Spleen (tissue), 11 donors: ENCODE measurements around the gene TRPM2. TPM values are rescaled to one million over a fixed set of nuclear protein-coding genes. Genes with fewer than 3 reads are reported as not detected.

ENCODE experiments used
- DNase-seq: peaks from one replicate; pipeline ENCODE4 v3.0.0-alpha.2; 2020
- H3K27ac ChIP-seq, 8 donors: fragments of 200-600 bp; sonication (generic) in 7 of 8; 1 replicate in 4 of 8; 2 replicates in 4 of 8; pipeline versions ENCODE4 v1.5.0 to v1.8.0; 2016 to 2021; ENCODE audit warnings: inconsistent platforms in 4 of 8, mild to moderate bottlenecking in 4 of 8, moderate library complexity in 1 of 8
- H3K27me3 ChIP-seq, 7 donors: fragments of 200-600 bp; sonication (generic) in 6 of 7; replicated peaks in 1 of 7; 1 replicate in 4 of 7; 2 replicates in 3 of 7; pipeline versions ENCODE4 v1.5.0 to v1.8.0; 2016 to 2021; ENCODE audit warnings: inconsistent platforms in 3 of 7, mild to moderate bottlenecking in 1 of 7
- H3K36me3 ChIP-seq, 6 donors: fragments of 200-600 bp; sonication (generic) in 5 of 6; 1 replicate in 4 of 6; 2 replicates in 2 of 6; pipeline versions ENCODE4 v1.5.0 to v1.8.0; 2016 to 2021; ENCODE audit warnings: inconsistent platforms in 2 of 6
- H3K4me1 ChIP-seq, 6 donors: fragments of 200-600 bp; sonication (generic) in 5 of 6; 1 replicate in 3 of 6; 2 replicates in 3 of 6; pipeline versions ENCODE4 v1.5.0 to v1.8.0; 2016 to 2021; ENCODE audit warnings: inconsistent platforms in 3 of 6
- H3K4me3 ChIP-seq, 8 donors: fragments of 200-600 bp; sonication (generic) in 7 of 8; 1 replicate in 4 of 8; 2 replicates in 4 of 8; pipeline versions ENCODE4 v1.5.0 to v1.8.0; 2016 to 2021; ENCODE audit warnings: inconsistent platforms in 4 of 8, mild to moderate bottlenecking in 4 of 8, moderate library complexity in 2 of 8
- H3K9me3 ChIP-seq, 8 donors: fragments of 200-600 bp; sonication (generic) in 7 of 8; 1 replicate in 4 of 8; 2 replicates in 4 of 8; pipeline versions ENCODE4 v1.5.0 to v1.8.0; 2016 to 2021; ENCODE audit warnings: inconsistent platforms in 4 of 8
- POLR2A ChIP-seq, 3 donors: fragments of 450-650 bp; IDR thresholded peaks; one replicate each; pipeline ENCODE4 v1.5.1; 2017; ENCODE audit warnings: antibody characterized with exemption in 3 of 3, mild to moderate bottlenecking in 1 of 3
- POLR2AphosphoS5 ChIP-seq, 3 donors: sonication (generic); formaldehyde crosslinking; IDR thresholded peaks; one replicate each; pipeline ENCODE4 v1.5.1; 2017; ENCODE audit warnings: antibody characterized with exemption in 3 of 3
- WGBS, 5 donors: extraction: QIAGEN DNeasy Blood & Tissue Kit in 3 of 5; methylation state at CpG; one replicate each; pipeline versions ENCODE4 v1.1.5 to v1.1.7; 2013 to 2018; 5-methylcytosine and 5-hydroxymethylcytosine counted together
- intact Hi-C: fragments of 100-400 bp; cut with DNase I; formaldehyde crosslinking; loops from one replicate; pipeline ENCODE4 v1.15.0; 2023; ENCODE audit warnings: low total_unique reads
- polyA plus RNA-seq, 3 donors: library from polyadenylated mRNA; stranded (reverse); fragments of 200-250 nt; gene quantifications; one replicate each; pipeline ENCODE4 v1.2.1, GENCODE V29; 2013
- total RNA-seq, 7 donors: library from RNA; depleted of rRNA in 3 of 7; stranded (reverse); fragments of >200 nt in 3 of 7; fragmentation: NEBNext Ultra II Directional in 4 of 7; extraction: Animal tissue kit (Norgen Biotek cat#: 25700) in 4 of 7; gene quantifications; one replicate each; pipeline versions ENCODE4 v1.1.0 to v1.2.1, GENCODE V29; 2016 to 2021
- TF ChIP-seq, protein P1 (sequence below), 11 experiments: fragments of 200-600 bp in 7 of 11; fragments of 450-650 bp in 4 of 11; sonication (generic) in 4 of 11; IDR thresholded peaks in 8 of 11; conservative IDR thresholded peaks in 3 of 11; 1 replicate in 7 of 11; 2 replicates in 4 of 11; pipeline versions ENCODE4 v1.4.0 to v1.8.0; 2016 to 2021; ENCODE audit warnings: antibody characterized with exemption in 11 of 11, inconsistent platforms in 4 of 11, mild to moderate bottlenecking in 1 of 11
- donor health status: healthy with polysubstance abuse.
- donor health status: DM: no; HTN: no; CAD: no; lungs with moderate emphysema.
- donor health status: DM: no; HTN: no; CAD: no.
- donor health status: Bipolar disorder and iron deficiency.
- donor health status: healthy.
- donor health status: DM: no; HTN: no; CAD: no.
- donor health status: DM: yes; HTN: yes; CAD: no.

TRPM2 gene
- total and polyA plus RNA-seq, 10 donors = 10.4 to 44.1 (median 23.3) TPM

DNA sequence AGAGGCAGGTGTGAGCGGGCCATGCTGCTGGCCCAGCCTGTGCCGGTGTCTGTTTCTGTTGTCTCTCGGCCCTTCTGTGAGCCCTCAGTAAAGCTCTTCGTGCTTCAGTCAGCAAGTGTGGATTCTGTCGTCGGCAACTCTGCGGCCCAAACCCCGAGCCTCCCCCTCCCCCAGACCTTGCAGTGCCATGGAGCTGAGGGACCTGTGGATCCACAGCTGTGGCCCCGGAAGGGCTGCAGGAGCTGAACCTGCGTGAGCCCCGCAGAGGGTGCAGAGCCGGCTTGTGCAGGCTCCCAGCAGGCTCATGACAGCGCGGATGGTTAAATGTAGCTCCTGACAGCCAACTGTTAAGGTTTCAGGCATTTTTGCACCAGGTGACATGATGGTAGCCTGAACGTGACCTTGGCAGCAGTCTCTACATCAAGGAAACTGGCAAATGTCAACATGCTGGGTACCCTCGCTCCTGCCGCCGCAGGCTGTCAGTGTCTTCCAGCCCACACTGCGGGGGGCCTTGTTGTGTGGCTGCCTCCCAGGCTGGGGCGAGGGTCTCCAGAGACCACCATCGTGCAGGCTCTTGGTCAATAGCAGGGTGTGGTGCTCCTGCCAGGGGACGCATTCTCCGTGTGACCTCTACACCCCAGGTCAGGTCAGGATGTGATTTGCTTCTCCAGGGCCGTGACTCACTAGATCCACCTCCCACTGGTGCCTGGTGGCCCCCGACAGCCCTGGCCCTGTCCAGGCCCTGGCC is 108.8 kb downstream of the TRPM2 start:
- 86 to 94% (median 90%) methylated on average over 22 to 25 of the region's 25 CpGs for WGBS, 5 donors
- H3K27me3 ChIP-seq = no peaks in the 10 kb centered on the region
- TF ChIP-seq POLR2A (IDR thresholded peaks at IDR 0.05) = no peak
- TF ChIP-seq, protein P1, sequence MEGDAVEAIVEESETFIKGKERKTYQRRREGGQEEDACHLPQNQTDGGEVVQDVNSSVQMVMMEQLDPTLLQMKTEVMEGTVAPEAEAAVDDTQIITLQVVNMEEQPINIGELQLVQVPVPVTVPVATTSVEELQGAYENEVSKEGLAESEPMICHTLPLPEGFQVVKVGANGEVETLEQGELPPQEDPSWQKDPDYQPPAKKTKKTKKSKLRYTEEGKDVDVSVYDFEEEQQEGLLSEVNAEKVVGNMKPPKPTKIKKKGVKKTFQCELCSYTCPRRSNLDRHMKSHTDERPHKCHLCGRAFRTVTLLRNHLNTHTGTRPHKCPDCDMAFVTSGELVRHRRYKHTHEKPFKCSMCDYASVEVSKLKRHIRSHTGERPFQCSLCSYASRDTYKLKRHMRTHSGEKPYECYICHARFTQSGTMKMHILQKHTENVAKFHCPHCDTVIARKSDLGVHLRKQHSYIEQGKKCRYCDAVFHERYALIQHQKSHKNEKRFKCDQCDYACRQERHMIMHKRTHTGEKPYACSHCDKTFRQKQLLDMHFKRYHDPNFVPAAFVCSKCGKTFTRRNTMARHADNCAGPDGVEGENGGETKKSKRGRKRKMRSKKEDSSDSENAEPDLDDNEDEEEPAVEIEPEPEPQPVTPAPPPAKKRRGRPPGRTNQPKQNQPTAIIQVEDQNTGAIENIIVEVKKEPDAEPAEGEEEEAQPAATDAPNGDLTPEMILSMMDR (IDR thresholded peaks at IDR 0.05 in 8 of 11, conservative IDR thresholded peaks at IDR 0.05 in 3 of 11) = no peak
- no peak for TF ChIP-seq POLR2AphosphoS5 (IDR thresholded peaks at IDR 0.05)
- H3K36me3 ChIP-seq = peaks cover 0 to under 1% (median 0%) of the 10 kb centered on the region in 6 donors
- H3K27ac ChIP-seq = no peak overlapping the region
- H3K4me3 ChIP-seq = no peak overlapping the region
- no peaks in the 10 kb centered on the region for H3K9me3 ChIP-seq
- DNase-seq = no peak
- intact Hi-C loops = no loop called here
- H3K4me1 ChIP-seq = no peaks in the 10 kb centered on the region

DNA sequence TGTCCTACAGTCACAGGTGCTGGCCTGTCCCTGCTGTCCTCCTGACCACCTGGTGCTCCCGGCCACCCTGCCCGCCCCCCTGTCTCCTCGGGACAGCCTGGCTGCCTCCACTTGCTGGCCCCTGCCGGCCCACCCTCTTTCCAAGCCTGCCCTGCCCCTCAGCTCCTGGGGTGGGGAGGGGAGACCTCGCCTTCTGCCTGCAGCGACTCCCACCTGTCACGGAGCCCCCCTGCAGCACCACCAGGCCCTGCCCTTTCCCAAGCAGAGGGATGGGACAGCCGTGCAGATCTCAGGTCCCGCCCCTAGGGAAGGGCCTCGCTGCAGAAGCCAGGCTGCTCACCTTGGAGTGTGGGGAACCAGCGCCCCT is 109.4 kb downstream of the TRPM2 start:
- no peak for DNase-seq
- no peak overlapping the region for H3K4me3 ChIP-seq
- no peak overlapping the region for H3K27ac ChIP-seq
- TF ChIP-seq, protein P1 (IDR thresholded peaks at IDR 0.05 in 8 of 11, conservative IDR thresholded peaks at IDR 0.05 in 3 of 11) = no peak
- TF ChIP-seq POLR2A (IDR thresholded peaks at IDR 0.05) (no peak), POLR2AphosphoS5 (IDR thresholded peaks at IDR 0.05) (no peak)
- WGBS, 5 donors = 79 to 96% (median 90%) methylated on average over 11 of the region's 11 CpGs
- intact Hi-C loops = no loop called here
- no peaks in the 10 kb centered on the region for H3K4me1 ChIP-seq
- H3K9me3 ChIP-seq = no peaks in the 10 kb centered on the region
- H3K27me3 ChIP-seq = peaks cover 0 to 5% (median 0%) of the 10 kb centered on the region in 7 donors
- no peaks in the 10 kb centered on the region for H3K36me3 ChIP-seq

DNA sequence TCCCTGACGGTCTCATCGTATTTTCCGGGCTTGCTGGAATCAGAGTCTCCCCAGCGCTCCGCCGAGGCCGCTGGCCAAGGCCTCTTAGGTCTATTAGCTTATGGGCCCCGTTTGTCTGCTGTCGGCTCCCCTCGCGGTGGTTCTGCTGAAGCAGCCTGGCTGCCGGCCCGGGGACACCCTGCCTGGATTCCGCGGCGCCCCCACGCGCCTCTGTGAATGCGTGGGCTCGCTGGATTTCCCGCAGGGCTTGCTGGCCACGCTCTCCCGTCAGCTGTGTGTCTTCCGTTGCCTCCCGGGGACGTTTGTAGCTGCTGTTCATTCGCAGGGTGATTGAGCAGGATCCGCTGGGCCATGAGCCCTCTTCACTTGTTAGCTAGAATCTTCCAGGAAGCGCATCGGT is 110.3 kb downstream of the TRPM2 start:
- WGBS, 5 donors = 67 to 80% (median 72%) methylated on average over 27 to 30 of the region's 30 CpGs
- intact Hi-C loops = no loop called here

DNA sequence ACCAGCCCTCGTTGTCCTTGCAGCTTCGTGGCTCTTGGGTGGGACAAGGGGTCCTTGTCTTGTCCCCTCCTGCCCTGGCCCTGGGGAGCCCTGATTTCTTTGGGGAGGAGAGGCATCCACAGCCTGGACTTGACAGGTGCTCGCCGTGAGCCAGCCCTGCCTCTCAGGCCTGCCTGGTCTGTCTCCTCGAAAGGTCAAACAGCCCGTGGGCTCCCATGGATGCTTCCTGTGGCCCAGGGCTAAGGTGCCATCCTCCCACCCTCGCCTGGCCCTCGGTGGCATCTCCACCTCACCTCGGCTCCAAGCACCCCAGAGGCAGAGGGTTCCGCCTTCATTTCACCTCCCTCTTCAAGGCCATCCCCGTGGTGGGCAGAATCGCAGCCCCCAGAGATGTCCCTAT is 110.9 kb downstream of the TRPM2 start:
- Histone ChIP-seq H3K9me3 (no peaks in the 10 kb centered on the region), H3K4me1 (no peaks in the 10 kb centered on the region), H3K27me3 (peaks cover 0 to 6% (median 0%) of the 10 kb centered on the region in 7 donors), H3K36me3 (no peaks in the 10 kb centered on the region), H3K4me3 (no peak overlapping the region), H3K27ac (no peak overlapping the region)
- TF ChIP-seq POLR2AphosphoS5 (IDR thresholded peaks at IDR 0.05) (no peak), POLR2A (IDR thresholded peaks at IDR 0.05) (no peak)
- TF ChIP-seq, protein P1 (IDR thresholded peaks at IDR 0.05 in 8 of 11, conservative IDR thresholded peaks at IDR 0.05 in 3 of 11) = no peak
- intact Hi-C loops = no loop called here
- WGBS, 5 donors = 81 to 88% (median 83%) methylated on average over 12 of the region's 12 CpGs
- no peak for DNase-seq

More for the DNA sequence above, 110.3 kb downstream of the TRPM2 start:
- H3K9me3 ChIP-seq = no peaks in the 10 kb centered on the region
- H3K27me3 ChIP-seq = peaks cover 0 to 6% (median 0%) of the 10 kb centered on the region in 7 donors
- no peak overlapping the region for H3K27ac ChIP-seq
- H3K36me3 ChIP-seq = no peaks in the 10 kb centered on the region
- DNase-seq = peak; percentile 39
- TF ChIP-seq POLR2AphosphoS5 (IDR thresholded peaks at IDR 0.05) = peak in 1 of 3 donors; percentile 12
- TF ChIP-seq, protein P1 (IDR thresholded peaks at IDR 0.05 in 8 of 11, conservative IDR thresholded peaks at IDR 0.05 in 3 of 11) = no peak
- no peak overlapping the region for H3K4me3 ChIP-seq
- no peaks in the 10 kb centered on the region for H3K4me1 ChIP-seq
